Neural progenitor cell (in vitro differentiated cells): ENCODE data around the gene BICDL2. TPM values are rescaled to one million over a fixed set of nuclear protein-coding genes. Genes with fewer than 3 reads are reported as not detected.

Experiments used
- DNase-seq: peaks from one replicate; pipeline ENCODE4 v3.0.0-alpha.2; 2016; ENCODE audit warnings: low spot score
- H2AFZ ChIP-seq: fragments of 200-600 bp; sonication (generic); replicated peaks from 2 replicates; pipeline ENCODE4 v1.6.1; 2016; ENCODE audit warnings: antibody characterized with exemption
- H3F3A ChIP-seq: fragments of 200-600 bp; sonication (generic); 2 replicates; pipeline ENCODE4 v1.6.1; 2016; ENCODE audit warnings: antibody characterized with exemption, low read depth
- H3K27ac ChIP-seq: fragments of 200-600 bp; sonication (generic); 2 replicates; pipeline ENCODE4 v1.5.1; 2016; ENCODE audit warnings: mild to moderate bottlenecking
- H3K27me3 ChIP-seq: fragments of 200-600 bp; sonication (generic); 2 replicates; pipeline ENCODE4 v1.6.1; 2016; ENCODE audit warnings: mild to moderate bottlenecking, moderate library complexity
- H3K36me3 ChIP-seq: fragments of 200-600 bp; sonication (generic); 2 replicates; pipeline ENCODE4 v1.5.1; 2016
- H3K4me1 ChIP-seq: fragments of 200-600 bp; sonication (generic); 2 replicates; pipeline ENCODE4 v1.6.1; 2016; ENCODE audit warnings: mixed run types
- H3K4me2 ChIP-seq: fragments of 200-600 bp; sonication (generic); 2 replicates; pipeline ENCODE4 v1.6.1; 2016
- H3K4me3 ChIP-seq: fragments of 200-600 bp; sonication (generic); 2 replicates; pipeline ENCODE4 v1.5.1; 2016
- H3K79me2 ChIP-seq: fragments of 200-600 bp; sonication (generic); 2 replicates; pipeline ENCODE4 v1.6.1; 2016; ENCODE audit warnings: low read depth
- H3K9ac ChIP-seq: fragments of 200-600 bp; sonication (generic); 2 replicates; pipeline ENCODE4 v1.6.1; 2016
- H3K9me3 ChIP-seq: fragments of 200-600 bp; sonication (generic); 2 replicates; pipeline ENCODE4 v1.5.1; 2016; ENCODE audit warnings: low read depth
- H4K20me1 ChIP-seq: fragments of 200-600 bp; sonication (generic); 2 replicates; pipeline ENCODE4 v1.6.1; 2016; ENCODE audit warnings: low read depth
- H3K27ac Mint-ChIP-seq: 3 replicates; pipeline ENCODE4 v1.8.0; 2021; ENCODE audit warnings: mixed read lengths
- H3K27me3 Mint-ChIP-seq: 2 replicates; pipeline ENCODE4 v1.8.0; 2022; ENCODE audit warnings: low read depth, mild to moderate bottlenecking, inconsistent platforms, moderate library complexity, mixed read lengths; ENCODE audit not compliant: insufficient read depth
- H3K36me3 Mint-ChIP-seq: 3 replicates; pipeline ENCODE4 v1.8.0; 2021; ENCODE audit warnings: mixed read lengths
- H3K4me1 Mint-ChIP-seq: 3 replicates; pipeline ENCODE4 v1.8.0; 2021; ENCODE audit warnings: mixed read lengths
- H3K4me3 Mint-ChIP-seq: 3 replicates; pipeline ENCODE4 v1.8.0; 2021; ENCODE audit warnings: mild to moderate bottlenecking, moderate library complexity, mixed read lengths
- H3K9me3 Mint-ChIP-seq: 3 replicates; pipeline ENCODE4 v1.8.0; 2020; ENCODE audit warnings: mixed read lengths
- EZH2 ChIP-seq: fragments of 200-600 bp; sonication (generic); IDR thresholded peaks from 2 replicates; pipeline ENCODE4 v1.6.1; 2017; ENCODE audit warnings: antibody characterized with exemption, mild to moderate bottlenecking, moderate library complexity
- EZH2phosphoT487 ChIP-seq: fragments of 200-600 bp; sonication (generic); IDR thresholded peaks from 2 replicates; pipeline ENCODE4 v1.6.1; 2017; ENCODE audit warnings: antibody characterized with exemption
- total RNA-seq: library from RNA; depleted of rRNA; stranded (reverse); fragments of >200 nt; gene quantifications from 2 replicates; pipeline ENCODE4 v1.2.3, GENCODE V29; 2015; ENCODE audit warnings: low replicate concordance
- TF ChIP-seq, protein P1 (sequence below): fragments of 200-600 bp; sonication (generic); IDR thresholded peaks from 2 replicates; pipeline ENCODE4 v1.5.1; 2017; ENCODE audit warnings: antibody characterized with exemption, mild to moderate bottlenecking

Gene BICDL2
- total RNA-seq, 1 donor from 2014 or later = not detected

DNA sequence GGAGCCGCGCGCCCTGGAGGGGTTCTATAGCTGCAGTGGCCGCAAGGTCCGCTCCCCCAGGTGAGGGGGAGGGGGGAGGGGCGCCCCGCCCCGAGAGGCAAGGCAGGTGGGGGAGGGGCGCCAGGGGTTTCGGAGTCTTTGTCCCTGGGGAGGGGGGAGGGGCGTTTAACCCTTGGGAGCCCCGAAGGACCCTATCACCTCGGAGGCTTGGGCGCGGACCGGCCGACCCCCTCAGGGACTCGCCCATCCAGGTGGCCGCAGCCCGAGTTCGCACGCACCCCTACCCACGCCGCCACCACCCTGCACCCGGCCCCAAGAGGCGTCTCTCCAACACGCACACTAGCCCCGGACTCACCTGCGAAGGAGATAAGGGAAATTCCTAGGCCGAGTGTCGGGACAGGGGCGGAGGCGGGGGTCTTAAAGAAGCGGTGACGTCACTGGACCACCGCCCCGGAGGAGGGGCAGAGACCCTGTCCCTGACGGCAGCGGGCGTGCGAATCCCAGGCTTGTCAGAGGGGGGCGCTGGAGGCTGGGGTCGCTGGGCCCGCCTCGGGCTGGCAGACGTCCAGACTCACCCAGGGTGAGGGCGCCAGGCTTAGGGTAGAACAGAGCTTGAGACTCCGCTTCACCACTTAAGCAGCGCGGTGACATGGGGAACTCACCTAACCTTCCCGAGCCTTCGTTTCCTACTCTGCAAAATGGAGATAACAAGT is 18.8 kb downstream of the BICDL2 start, which contains the start of gene CLDN6:
CLDN6 (minus strand) TSS at position 390 of the 713 bp plus-strand sequence. CDS start 2,162 bp downstream, outside the sequence.
- Histone ChIP-seq H3K4me1 (peaks cover 18% of the 10 kb centered on the region), H3F3A (peaks cover 65% of the 10 kb centered on the region), H3K9me3 (no peaks in the 10 kb centered on the region), H4K20me1 (peaks cover 62% of the 10 kb centered on the region), H3K27me3 (peaks cover 41% of the 10 kb centered on the region), H3K27ac (no peak within 1 kb of the TSS), H3K4me3 (peak within 1 kb of the TSS; percentile 91), H2AFZ (no peak within 1 kb of the TSS), H3K9ac (peak within 1 kb of the TSS; percentile 30), H3K79me2 (peaks cover 22% of the 10 kb centered on the region), H3K36me3 (no peaks in the 10 kb centered on the region), H3K4me2 (peak within 1 kb of the TSS; percentile 89)
- H3K4me1 Mint-ChIP-seq = peaks cover 49% of the 10 kb centered on the region
- no peaks in the 10 kb centered on the region for H3K9me3 Mint-ChIP-seq
- H3K4me3 Mint-ChIP-seq = peak within 1 kb of the TSS; percentile 88
- no peak within 1 kb of the TSS for H3K27ac Mint-ChIP-seq
- DNase-seq = peak; percentile 96
- peaks cover 2% of the 10 kb centered on the region for H3K36me3 Mint-ChIP-seq
- TF ChIP-seq EZH2phosphoT487 (no peak), EZH2 (no peak)
- TF ChIP-seq, protein P1, sequence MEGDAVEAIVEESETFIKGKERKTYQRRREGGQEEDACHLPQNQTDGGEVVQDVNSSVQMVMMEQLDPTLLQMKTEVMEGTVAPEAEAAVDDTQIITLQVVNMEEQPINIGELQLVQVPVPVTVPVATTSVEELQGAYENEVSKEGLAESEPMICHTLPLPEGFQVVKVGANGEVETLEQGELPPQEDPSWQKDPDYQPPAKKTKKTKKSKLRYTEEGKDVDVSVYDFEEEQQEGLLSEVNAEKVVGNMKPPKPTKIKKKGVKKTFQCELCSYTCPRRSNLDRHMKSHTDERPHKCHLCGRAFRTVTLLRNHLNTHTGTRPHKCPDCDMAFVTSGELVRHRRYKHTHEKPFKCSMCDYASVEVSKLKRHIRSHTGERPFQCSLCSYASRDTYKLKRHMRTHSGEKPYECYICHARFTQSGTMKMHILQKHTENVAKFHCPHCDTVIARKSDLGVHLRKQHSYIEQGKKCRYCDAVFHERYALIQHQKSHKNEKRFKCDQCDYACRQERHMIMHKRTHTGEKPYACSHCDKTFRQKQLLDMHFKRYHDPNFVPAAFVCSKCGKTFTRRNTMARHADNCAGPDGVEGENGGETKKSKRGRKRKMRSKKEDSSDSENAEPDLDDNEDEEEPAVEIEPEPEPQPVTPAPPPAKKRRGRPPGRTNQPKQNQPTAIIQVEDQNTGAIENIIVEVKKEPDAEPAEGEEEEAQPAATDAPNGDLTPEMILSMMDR = peak; percentile 78
- peaks cover 38% of the 10 kb centered on the region for H3K27me3 Mint-ChIP-seq

DNA sequence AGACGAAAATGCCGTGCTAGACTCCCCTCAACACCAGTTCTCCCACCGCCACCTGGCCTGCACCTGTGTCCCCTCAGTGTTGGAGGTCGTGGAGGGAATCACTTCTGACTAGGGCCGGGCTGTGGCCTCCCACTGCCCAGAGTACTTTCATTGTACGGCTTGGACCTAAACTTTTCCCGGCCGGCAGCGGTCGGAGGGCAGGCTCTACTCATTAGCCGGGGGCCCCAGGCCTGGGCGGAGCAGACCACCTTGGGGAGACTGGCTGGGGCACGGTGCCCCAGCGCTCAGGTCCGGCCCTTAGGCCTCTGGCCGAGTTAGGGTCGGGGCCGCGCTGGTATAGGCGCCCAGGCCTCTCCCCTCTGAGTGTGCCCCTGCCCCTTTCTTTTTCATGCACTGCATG is 19.4 kb downstream of the BICDL2 start:
- Histone ChIP-seq H3K36me3 (no peaks in the 10 kb centered on the region), H3K79me2 (peaks cover 22% of the 10 kb centered on the region), H3K4me3 (peak overlapping the region; percentile 91), H3K9ac (peak overlapping the region; percentile 30), H3K4me1 (peaks cover 18% of the 10 kb centered on the region), H3K4me2 (peak overlapping the region; percentile 89), H3K27ac (no peak overlapping the region), H3F3A (peaks cover 59% of the 10 kb centered on the region), H3K27me3 (peaks cover 47% of the 10 kb centered on the region), H4K20me1 (peaks cover 58% of the 10 kb centered on the region), H2AFZ (no peak overlapping the region), H3K9me3 (no peaks in the 10 kb centered on the region)
- H3K4me3 Mint-ChIP-seq = peak overlapping the region; percentile 75
- H3K27ac Mint-ChIP-seq = no peak overlapping the region
- H3K9me3 Mint-ChIP-seq = no peaks in the 10 kb centered on the region
- H3K27me3 Mint-ChIP-seq = peaks cover 34% of the 10 kb centered on the region
- peaks cover 46% of the 10 kb centered on the region for H3K4me1 Mint-ChIP-seq
- no peak for TF ChIP-seq EZH2phosphoT487
- TF ChIP-seq, protein P1 = no peak
- no peak for TF ChIP-seq EZH2
- DNase-seq = peak; percentile 58
- peaks cover 2% of the 10 kb centered on the region for H3K36me3 Mint-ChIP-seq

DNA sequence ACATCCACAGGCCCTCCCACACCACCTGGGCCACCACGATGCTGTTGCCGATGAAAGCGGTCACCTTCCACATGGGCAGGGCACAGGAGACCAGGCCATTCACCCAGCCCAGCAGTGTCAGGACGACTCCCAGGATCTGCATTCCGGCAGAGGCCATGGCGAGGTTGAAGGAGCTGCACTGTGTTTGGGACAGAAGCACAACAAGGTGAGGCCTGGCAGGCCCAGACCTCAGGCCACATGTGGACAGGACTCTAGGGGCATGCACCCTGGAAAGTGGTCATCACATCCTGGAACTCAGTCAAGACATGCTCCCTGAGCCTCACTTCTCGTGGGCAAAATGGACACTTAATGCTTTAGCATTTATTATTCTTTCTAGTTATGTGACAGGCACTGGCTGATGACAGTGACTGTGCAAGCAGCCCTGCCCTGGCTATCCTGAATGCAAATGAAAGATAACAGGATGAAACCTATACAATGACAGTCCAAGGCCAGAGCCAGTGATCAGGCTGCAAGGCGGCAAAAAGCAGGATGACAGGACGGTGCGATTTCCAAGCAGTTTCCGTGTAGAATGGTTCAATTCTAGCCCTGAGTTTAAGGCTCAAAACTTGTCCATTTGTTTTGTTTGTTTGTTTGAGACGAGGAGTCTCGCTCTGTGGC is 20.8 kb downstream of the BICDL2 start:
- Histone ChIP-seq H3K36me3 (no peaks in the 10 kb centered on the region), H3K4me2 (no peak overlapping the region), H3K27ac (no peak overlapping the region), H2AFZ (no peak overlapping the region), H3K9ac (no peak overlapping the region), H3K27me3 (peaks cover 59% of the 10 kb centered on the region), H3K79me2 (peaks cover 22% of the 10 kb centered on the region), H3K9me3 (no peaks in the 10 kb centered on the region), H3F3A (peaks cover 45% of the 10 kb centered on the region), H3K4me1 (peaks cover 16% of the 10 kb centered on the region), H4K20me1 (peaks cover 48% of the 10 kb centered on the region), H3K4me3 (no peak overlapping the region)
- no peak for TF ChIP-seq EZH2
- no peak for TF ChIP-seq EZH2phosphoT487
- TF ChIP-seq, protein P1 = no peak
- H3K36me3 Mint-ChIP-seq = peaks cover 2% of the 10 kb centered on the region
- peaks cover 38% of the 10 kb centered on the region for H3K4me1 Mint-ChIP-seq
- H3K27ac Mint-ChIP-seq = no peak overlapping the region
- H3K9me3 Mint-ChIP-seq = no peaks in the 10 kb centered on the region
- peak overlapping the region; percentile 75 for H3K4me3 Mint-ChIP-seq
- no peak for DNase-seq
- peaks cover 34% of the 10 kb centered on the region for H3K27me3 Mint-ChIP-seq
